ENCODE measurements around the gene TRPM8.

- no peak for TF ChIP-seq POLR2A (IDR thresholded peaks at IDR 0.05)
- no peak for TF ChIP-seq CTCF (IDR thresholded peaks at IDR 0.05)
Observed at GRCh38 chr2:233940376-233941276, 23.5 kb downstream of the TRPM8 start.

Measured in testis (tissue), 2 donors.